GM12878 (cell line): ENCODE measurements around the gene AGAP1. TPM values are rescaled to one million over a fixed set of nuclear protein-coding genes. Genes with fewer than 3 reads are reported as not detected.

Experiments
- ATAC-seq: fragments of 200-7000 bp; cut with Tn5 transposase; 3 replicates; pipeline ENCODE4 v1.9.1; 2020; ENCODE audit warnings: mild to moderate bottlenecking, moderate library complexity
- BruUV-seq: library from RNA; stranded (reverse); fragments of 400-500 nt; replicated peaks from 2 replicates; lab custom pipeline; 2021; lab: Mats Ljungman, UMichigan
- CTCF ChIA-PET: fragments of 300-600 bp; sonication (Branson Sonifier 250); formaldehyde crosslinking; extraction: SDS; loops from one replicate; lab custom pipeline; 2021; ENCODE audit warnings: inconsistent platforms; lab: Yijun Ruan, JAX
- POLR2A ChIA-PET: fragments of 350-600 bp; formaldehyde crosslinking; extraction: SDS; loops from one replicate; lab custom pipeline; 2021; ENCODE audit warnings: inconsistent platforms; lab: Charles Lee
- RAD21 ChIA-PET: fragments of 300-600 bp; sonication (Branson Sonifier 250); formaldehyde crosslinking; loops from one replicate; lab custom pipeline; 2023; ENCODE audit warnings: antibody characterized with exemption; ENCODE audit not compliant: unreplicated experiment; lab: Charles Lee
- SMC1A ChIA-PET: fragments of 300-600 bp; sonication (Branson Sonifier 250); formaldehyde crosslinking; loops from one replicate; lab custom pipeline; 2023; ENCODE audit not compliant: unreplicated experiment, uncharacterized antibody; lab: Charles Lee
- DNase-seq: peaks from one replicate; pipeline ENCODE4 v3.0.0-alpha.2; 2011; ENCODE audit warnings: low read depth, low spot score
- FAIRE-seq: peaks from 3 replicates; lab custom pipeline; 2011; peaks lifted over from hg19 to GRCh38; lab: Jason Lieb, UNC
- H2AFZ ChIP-seq: 2 replicates; pipeline ENCODE4 v1.6.0; 2011; ENCODE audit warnings: low read depth, low read length, control low read depth; ENCODE audit not compliant: control insufficient read depth
- H3K27ac ChIP-seq: 2 replicates; pipeline ENCODE4 v1.5.1; 2011; ENCODE audit warnings: control low read depth; ENCODE audit not compliant: control insufficient read depth, insufficient read depth
- H3K27me3 ChIP-seq, 2 experiments: replicated peaks in 1 of 2; 2 replicates each; pipeline versions ENCODE4 v1.6.0 to v1.6.1; 2011; ENCODE audit warnings: low read length in 1 of 2; ENCODE audit not compliant: control insufficient read depth in 2 of 2, insufficient read depth in 2 of 2
- H3K36me3 ChIP-seq, 2 experiments: 2 replicates each; pipeline ENCODE4 v1.5.1; 2011; ENCODE audit warnings: low read length in 1 of 2; ENCODE audit not compliant: control insufficient read depth in 2 of 2, insufficient read depth in 2 of 2
- H3K4me1 ChIP-seq: 2 replicates; pipeline ENCODE4 v1.6.1; 2011; ENCODE audit warnings: mild to moderate bottlenecking, low read length, moderate library complexity, mixed read lengths; ENCODE audit not compliant: control insufficient read depth, insufficient read depth
- H3K4me2 ChIP-seq: 2 replicates; pipeline ENCODE4 v1.6.0; 2011; ENCODE audit warnings: control low read depth; ENCODE audit not compliant: control insufficient read depth, insufficient read depth
- H3K4me3 ChIP-seq: fragments of 200-600 bp; sonication (generic); 2 replicates; pipeline ENCODE4 v1.5.1; 2016
- H3K79me2 ChIP-seq: 2 replicates; pipeline ENCODE4 v1.6.0; 2011; ENCODE audit warnings: low read length; ENCODE audit not compliant: control insufficient read depth, insufficient read depth
- H3K9ac ChIP-seq: 2 replicates; pipeline ENCODE4 v1.8.0; 2011; ENCODE audit warnings: low read length, control low read depth, mixed read lengths; ENCODE audit not compliant: control insufficient read depth, insufficient read depth
- H3K9me3 ChIP-seq: replicated peaks from 3 replicates; pipeline ENCODE4 v1.5.1; 2011; ENCODE audit warnings: mild to moderate bottlenecking, low read length; ENCODE audit not compliant: control insufficient read depth, insufficient read depth
- H4K20me1 ChIP-seq: 2 replicates; pipeline ENCODE4 v1.6.0; 2011; ENCODE audit not compliant: control insufficient read depth, insufficient read depth
- ATF7 ChIP-seq: fragments of 450-650 bp; IDR thresholded peaks from 2 replicates; pipeline ENCODE4 v1.6.1; 2016; ENCODE audit warnings: low read depth, mild to moderate bottlenecking
- ELK1 ChIP-seq: IDR thresholded peaks from 2 replicates; pipeline ENCODE4 v1.6.1; 2012; ENCODE audit warnings: low read depth, low read length, improper control_type of control experiment
- GABPA ChIP-seq: IDR thresholded peaks from 2 replicates; pipeline ENCODE4 v1.6.1; 2014; ENCODE audit warnings: antibody characterized with exemption, low read depth, mild to moderate bottlenecking, inconsistent platforms
- GATAD2B ChIP-seq: fragments of 450-650 bp; conservative IDR thresholded peaks from 2 replicates; pipeline ENCODE4 v1.6.1; 2017; ENCODE audit warnings: low read depth, mild to moderate bottlenecking, moderate library complexity
- NFYB ChIP-seq: IDR thresholded peaks from 2 replicates; pipeline ENCODE4 v1.6.1; 2011; ENCODE audit warnings: low read depth, mild to moderate bottlenecking, low read length, improper control_type of control experiment, moderate library complexity; ENCODE audit not compliant: insufficient read depth
- POLR2AphosphoS5 ChIP-seq: IDR thresholded peaks from 2 replicates; pipeline ENCODE4 v1.6.1; 2011; ENCODE audit warnings: mild to moderate bottlenecking, low read length, inconsistent platforms
- RELA ChIP-seq: fragments of 450-650 bp; IDR thresholded peaks from 2 replicates; pipeline ENCODE4 v1.8.0; 2014; ENCODE audit warnings: borderline replicate concordance; ENCODE audit not compliant: partially characterized antibody
- SMC3 ChIP-seq: IDR thresholded peaks from 2 replicates; pipeline ENCODE4 v1.6.1; 2011; ENCODE audit warnings: low read length, improper control_type of control experiment, borderline replicate concordance
- SRF ChIP-seq, 2 experiments: IDR thresholded peaks; 2 replicates each; pipeline ENCODE4 v1.6.1; 2011; ENCODE audit warnings: low read depth in 2 of 2, low read length in 2 of 2, mild to moderate bottlenecking in 1 of 2, moderate library complexity in 1 of 2
- TAF1 ChIP-seq: IDR thresholded peaks from 2 replicates; pipeline ENCODE4 v1.6.1; 2011; ENCODE audit warnings: mild to moderate bottlenecking, low read depth, low read length, borderline replicate concordance
- WGBS: methylation state at CpG from one replicate; pipeline ENCODE4 v1.1.6; 2016; ENCODE audit warnings: low lambda C conversion rate; ENCODE audit not compliant: insufficient replicate concordance, insufficient coverage; ENCODE audit errors: missing lambda C conversion rate; 5-methylcytosine and 5-hydroxymethylcytosine counted together
- in situ Hi-C: fragments of 300-500 bp; cut with MboI; formaldehyde crosslinking; loops from 9 replicates; pipeline ENCODE4 v1.14.3; 2018; ENCODE audit warnings: mixed read lengths
- intact Hi-C: fragments of 100-400 bp; cut with micrococcal nuclease; formaldehyde crosslinking; loops from one replicate; pipeline ENCODE4 v1.14.2; 2022; ENCODE audit not compliant: unreplicated experiment
- polyA plus RNA-seq, 11 experiments: library from polyadenylated mRNA; depleted of rRNA in 4 of 11; unstranded in 6 of 11; stranded (reverse) in 5 of 11; fragments of >200 nt; fragmentation: Nextera tagmentation in 4 of 11; fragmentation: Illumina TruSeq in 1 of 11; extraction: Ambion mirVana in 4 of 11; extraction: Trizol in 1 of 11; gene quantifications; 1 replicate in 1 of 11; 2 replicates in 10 of 11; pipeline versions ENCODE4 v1.2.1 to v1.2.3, GENCODE V29; 2011 to 2016; ENCODE audit warnings: inconsistent platforms in 2 of 11, missing spikeins in 2 of 11, low read depth in 1 of 11
- total RNA-seq, 4 experiments: library from RNA; depleted of rRNA in 3 of 4; stranded (reverse); fragments of >200 nt in 3 of 4; fragmentation: Illumina TruSeq in 1 of 4; extraction: Trizol in 1 of 4; gene quantifications; 2 replicates each; pipeline versions ENCODE4 v1.2.1 to v1.2.3, GENCODE V29; 2013 to 2021
- TF ChIP-seq, protein P1 (sequence below): fragments of 450-650 bp; IDR thresholded peaks from 2 replicates; pipeline ENCODE4 v1.6.1; 2014; ENCODE audit warnings: mild to moderate bottlenecking
- TF ChIP-seq, protein P2 (sequence below): fragments of 150-350 bp; IDR thresholded peaks from 2 replicates; pipeline ENCODE4 v1.6.1; 2014; ENCODE audit warnings: mild to moderate bottlenecking, low read depth, low read length
- TF ChIP-seq, protein P3 (sequence below): fragments of 450-650 bp; IDR thresholded peaks from 2 replicates; pipeline ENCODE4 v1.6.1; 2017; ENCODE audit warnings: low read depth, mild to moderate bottlenecking, moderate library complexity

Gene AGAP1
- total and polyA plus RNA-seq, 10 of the 15 experiments (the other 5 are each of a cell fraction or from before 2014, with no cell fraction given) = 0.05 to 0.15 (median 0.06) TPM; not detected in 7

GRCh38 chr2:236025892-236026291, 532.0 kb downstream of the AGAP1 start:
- RAD21 ChIA-PET = no interaction called here
- TF ChIP-seq GATAD2B (no peak), TAF1 (no peak)
- TF ChIP-seq, all 136 proteins: peak for 0
- ChIA-PET SMC1A (no interaction called here), CTCF (no interaction called here), POLR2A (no interaction called here)
- H3K79me2 ChIP-seq = no peaks in the 10 kb centered on the region
- in situ Hi-C loops = no loop called here
- intact Hi-C loops = no loop called here
- no peaks in the 10 kb centered on the region for H4K20me1 ChIP-seq
- H3K9ac ChIP-seq = no peak overlapping the region
- no peaks in the 10 kb centered on the region; the same call in 2 of the 3 replicates for H3K9me3 ChIP-seq
- H3K27me3 ChIP-seq = no peaks in the 10 kb centered on the region
- H3K4me2 ChIP-seq = no peak overlapping the region
- 13% methylated on average over 1 of the region's 3 CpGs for WGBS
- no peak overlapping the region for H2AFZ ChIP-seq
- H3K4me1 ChIP-seq = no peaks in the 10 kb centered on the region
- no peak for FAIRE-seq
- BruUV-seq = no TSS peak
- no peak for ATAC-seq
- no peak overlapping the region for H3K4me3 ChIP-seq
- H3K27ac ChIP-seq = no peak overlapping the region
- H3K36me3 ChIP-seq = no peaks in the 10 kb centered on the region
- DNase-seq = no peak

DNA sequence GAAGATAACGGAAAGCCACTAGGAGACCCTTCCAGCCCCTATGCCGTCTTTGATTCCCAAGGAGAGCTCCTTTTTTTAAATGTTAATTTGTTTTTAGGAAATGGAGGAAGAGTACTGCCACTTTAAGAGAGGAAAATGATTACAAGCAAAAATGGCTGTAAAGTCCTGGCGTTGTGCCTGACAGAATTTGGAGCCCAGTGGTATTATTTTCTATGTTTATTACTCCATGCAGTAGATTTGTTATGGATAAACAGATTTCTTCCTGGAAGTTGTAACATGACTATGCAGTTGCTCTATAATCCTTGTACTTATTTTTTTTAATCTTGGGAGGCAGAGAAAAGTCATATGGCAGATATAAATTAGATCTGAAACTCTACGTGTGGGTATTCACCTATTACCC, 533.0 kb downstream of the AGAP1 start:
- 19% methylated on average over 4 of the region's 4 CpGs for WGBS
- no peak overlapping the region for H3K4me2 ChIP-seq
- no peaks in the 10 kb centered on the region for H3K27me3 ChIP-seq
- no peak for ATAC-seq
- no peaks in the 10 kb centered on the region for H3K79me2 ChIP-seq
- intact Hi-C loops = no loop called here
- no peaks in the 10 kb centered on the region for H3K4me1 ChIP-seq
- no peak overlapping the region for H2AFZ ChIP-seq
- BruUV-seq = no TSS peak
- H3K27ac ChIP-seq = no peak overlapping the region
- POLR2A ChIA-PET = no interaction called here
- CTCF ChIA-PET = no interaction called here
- no peaks in the 10 kb centered on the region; the same call in 2 of the 3 replicates for H3K9me3 ChIP-seq
- RAD21 ChIA-PET = no interaction called here
- no peak for FAIRE-seq
- no peaks in the 10 kb centered on the region for H4K20me1 ChIP-seq
- H3K9ac ChIP-seq = no peak overlapping the region
- no peak overlapping the region for H3K4me3 ChIP-seq
- no peak for DNase-seq
- H3K36me3 ChIP-seq = no peaks in the 10 kb centered on the region
- SMC1A ChIA-PET = no interaction called here
- in situ Hi-C loops = no loop called here
- TF ChIP-seq ATF7 = no peak
- TF ChIP-seq SRF (IDR thresholded peaks at IDR 0.05; ENCODE audit: low read depth in 2 of 2, low read length in 2 of 2) = no peak
- TF ChIP-seq NFYB = no peak
- no peak for TF ChIP-seq GABPA
- TF ChIP-seq, protein P1, sequence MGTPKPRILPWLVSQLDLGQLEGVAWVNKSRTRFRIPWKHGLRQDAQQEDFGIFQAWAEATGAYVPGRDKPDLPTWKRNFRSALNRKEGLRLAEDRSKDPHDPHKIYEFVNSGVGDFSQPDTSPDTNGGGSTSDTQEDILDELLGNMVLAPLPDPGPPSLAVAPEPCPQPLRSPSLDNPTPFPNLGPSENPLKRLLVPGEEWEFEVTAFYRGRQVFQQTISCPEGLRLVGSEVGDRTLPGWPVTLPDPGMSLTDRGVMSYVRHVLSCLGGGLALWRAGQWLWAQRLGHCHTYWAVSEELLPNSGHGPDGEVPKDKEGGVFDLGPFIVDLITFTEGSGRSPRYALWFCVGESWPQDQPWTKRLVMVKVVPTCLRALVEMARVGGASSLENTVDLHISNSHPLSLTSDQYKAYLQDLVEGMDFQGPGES = no peak
- TF ChIP-seq, protein P2, sequence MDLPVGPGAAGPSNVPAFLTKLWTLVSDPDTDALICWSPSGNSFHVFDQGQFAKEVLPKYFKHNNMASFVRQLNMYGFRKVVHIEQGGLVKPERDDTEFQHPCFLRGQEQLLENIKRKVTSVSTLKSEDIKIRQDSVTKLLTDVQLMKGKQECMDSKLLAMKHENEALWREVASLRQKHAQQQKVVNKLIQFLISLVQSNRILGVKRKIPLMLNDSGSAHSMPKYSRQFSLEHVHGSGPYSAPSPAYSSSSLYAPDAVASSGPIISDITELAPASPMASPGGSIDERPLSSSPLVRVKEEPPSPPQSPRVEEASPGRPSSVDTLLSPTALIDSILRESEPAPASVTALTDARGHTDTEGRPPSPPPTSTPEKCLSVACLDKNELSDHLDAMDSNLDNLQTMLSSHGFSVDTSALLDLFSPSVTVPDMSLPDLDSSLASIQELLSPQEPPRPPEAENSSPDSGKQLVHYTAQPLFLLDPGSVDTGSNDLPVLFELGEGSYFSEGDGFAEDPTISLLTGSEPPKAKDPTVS = no peak
- TF ChIP-seq RELA = no peak
- no peak for TF ChIP-seq ELK1
- no peak for TF ChIP-seq SMC3
- TF ChIP-seq, protein P3, sequence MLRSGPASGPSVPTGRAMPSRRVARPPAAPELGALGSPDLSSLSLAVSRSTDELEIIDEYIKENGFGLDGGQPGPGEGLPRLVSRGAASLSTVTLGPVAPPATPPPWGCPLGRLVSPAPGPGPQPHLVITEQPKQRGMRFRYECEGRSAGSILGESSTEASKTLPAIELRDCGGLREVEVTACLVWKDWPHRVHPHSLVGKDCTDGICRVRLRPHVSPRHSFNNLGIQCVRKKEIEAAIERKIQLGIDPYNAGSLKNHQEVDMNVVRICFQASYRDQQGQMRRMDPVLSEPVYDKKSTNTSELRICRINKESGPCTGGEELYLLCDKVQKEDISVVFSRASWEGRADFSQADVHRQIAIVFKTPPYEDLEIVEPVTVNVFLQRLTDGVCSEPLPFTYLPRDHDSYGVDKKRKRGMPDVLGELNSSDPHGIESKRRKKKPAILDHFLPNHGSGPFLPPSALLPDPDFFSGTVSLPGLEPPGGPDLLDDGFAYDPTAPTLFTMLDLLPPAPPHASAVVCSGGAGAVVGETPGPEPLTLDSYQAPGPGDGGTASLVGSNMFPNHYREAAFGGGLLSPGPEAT = no peak
- no peak for TF ChIP-seq POLR2AphosphoS5
